Trophoblast cell (in vitro differentiated cells and primary cell): ENCODE measurements around the gene TRAF2.

Source experiments
- DNase-seq, 2 donors: peaks; one replicate each; pipeline ENCODE4 v3.0.0-alpha.2; 2016
- H2AFZ ChIP-seq: 2 replicates; pipeline ENCODE4 v1.6.1; 2013; ENCODE audit warnings: low read length, moderate library complexity, mild to moderate bottlenecking; ENCODE audit not compliant: insufficient read depth, poor library complexity
- H2AK5ac ChIP-seq: 2 replicates; pipeline ENCODE4 v1.6.1; 2013; ENCODE audit warnings: mild to moderate bottlenecking, low read length
- H2BK120ac ChIP-seq: 2 replicates; pipeline ENCODE4 v1.6.1; 2013; ENCODE audit warnings: low read length, mild to moderate bottlenecking, moderate library complexity; ENCODE audit not compliant: insufficient read depth, poor library complexity
- H2BK12ac ChIP-seq: 2 replicates; pipeline ENCODE4 v1.6.1; 2013; ENCODE audit warnings: mild to moderate bottlenecking, low read length, moderate library complexity
- H2BK5ac ChIP-seq: 2 replicates; pipeline ENCODE4 v1.6.1; 2013; ENCODE audit warnings: low read length, low read depth, moderate library complexity, mild to moderate bottlenecking; ENCODE audit not compliant: poor library complexity
- H3K14ac ChIP-seq: 2 replicates; pipeline ENCODE4 v1.6.1; 2013; ENCODE audit warnings: mild to moderate bottlenecking, low read length
- H3K18ac ChIP-seq: 2 replicates; pipeline ENCODE4 v1.6.1; 2013; ENCODE audit warnings: mild to moderate bottlenecking, low read length
- H3K23ac ChIP-seq: 2 replicates; pipeline ENCODE4 v1.6.1; 2013; ENCODE audit warnings: low read length
- H3K27ac ChIP-seq: 2 replicates; pipeline ENCODE4 v1.5.1; 2013; ENCODE audit warnings: low read depth, mild to moderate bottlenecking, inconsistent platforms, low read length, moderate library complexity
- H3K27me3 ChIP-seq: 2 replicates; pipeline ENCODE4 v1.6.1; 2013; ENCODE audit warnings: inconsistent platforms, mild to moderate bottlenecking, low read length, moderate library complexity; ENCODE audit not compliant: insufficient read depth
- H3K36me3 ChIP-seq, 2 experiments: 1 replicate in 1 of 2; 2 replicates in 1 of 2; pipeline ENCODE4 v1.6.1; 2013; ENCODE audit warnings: low read length in 2 of 2, mild to moderate bottlenecking in 2 of 2, moderate library complexity in 1 of 2; ENCODE audit not compliant: insufficient read depth in 2 of 2, control insufficient read depth in 1 of 2
- H3K4ac ChIP-seq: 2 replicates; pipeline ENCODE4 v1.6.1; 2013; ENCODE audit warnings: low read depth, mild to moderate bottlenecking, low read length, moderate library complexity
- H3K4me1 ChIP-seq, 2 experiments: 1 replicate in 1 of 2; 2 replicates in 1 of 2; pipeline ENCODE4 v1.6.1; 2013; ENCODE audit warnings: low read length in 2 of 2, mild to moderate bottlenecking in 2 of 2, moderate library complexity in 1 of 2; ENCODE audit not compliant: insufficient read depth in 2 of 2, control insufficient read depth in 1 of 2
- H3K4me2 ChIP-seq: 2 replicates; pipeline ENCODE4 v1.6.1; 2013; ENCODE audit warnings: inconsistent platforms, mild to moderate bottlenecking, low read length, moderate library complexity
- H3K4me3 ChIP-seq: 2 replicates; pipeline ENCODE4 v1.5.1; 2013; ENCODE audit warnings: mild to moderate bottlenecking, low read depth, low read length, inconsistent platforms
- H3K79me1 ChIP-seq: one replicate; pipeline ENCODE4 v1.6.1; 2013; ENCODE audit warnings: low read length
- H3K79me2 ChIP-seq: 2 replicates; pipeline ENCODE4 v1.6.1; 2013; ENCODE audit warnings: low read length, mild to moderate bottlenecking; ENCODE audit not compliant: control insufficient read depth, insufficient read depth, poor library complexity
- H3K9ac ChIP-seq: 2 replicates; pipeline ENCODE4 v1.6.1; 2013; ENCODE audit warnings: mild to moderate bottlenecking, low read length
- H3K9me3 ChIP-seq: 2 replicates; pipeline ENCODE4 v1.6.1; 2013; ENCODE audit warnings: low read depth, mild to moderate bottlenecking, control low read depth, inconsistent platforms, low read length; ENCODE audit not compliant: insufficient read depth
- H4K12ac ChIP-seq: 2 replicates; pipeline ENCODE4 v1.6.1; 2013; ENCODE audit warnings: low read depth, mild to moderate bottlenecking, low read length, moderate library complexity
- H4K8ac ChIP-seq: 2 replicates; pipeline ENCODE4 v1.6.1; 2013; ENCODE audit warnings: low read depth, mild to moderate bottlenecking, low read length, moderate library complexity
- H4K91ac ChIP-seq: one replicate; pipeline ENCODE4 v1.6.1; 2013; ENCODE audit warnings: low read depth, mild to moderate bottlenecking, low read length, moderate library complexity
- WGBS: extraction: QIAGEN DNeasy Blood & Tissue Kit; methylation state at CpG from one replicate; pipeline ENCODE4 v1.1.7; 2013; ENCODE audit warnings: missing lambda C conversion rate; ENCODE audit not compliant: insufficient read length, insufficient coverage; ENCODE audit errors: extremely low coverage; 5-methylcytosine and 5-hydroxymethylcytosine counted together

The TRAF2 gene

GRCh38 chr9:136856079-136856476, 30.2 kb upstream of the TRAF2 start:
- H3K4me3 ChIP-seq: no peak overlapping the region
- H3K27ac ChIP-seq: no peak overlapping the region
- peaks cover 5% of the 10 kb centered on the region for H3K9me3 ChIP-seq
- no peak overlapping the region for H4K8ac ChIP-seq
- WGBS: no CpG with 5 or more reads among the region's 15 CpGs
- no peaks in the 10 kb centered on the region for H3K79me2 ChIP-seq
- peaks cover 32 to 34% of the 10 kb centered on the region in 2 experiments for H3K36me3 ChIP-seq
- no peak overlapping the region for H4K12ac ChIP-seq
- no peaks in the 10 kb centered on the region for H3K79me1 ChIP-seq
- no peak overlapping the region for H2AK5ac ChIP-seq
- H3K23ac ChIP-seq: no peak overlapping the region
- no peak overlapping the region for H2BK12ac ChIP-seq
- H2BK120ac ChIP-seq: no peak overlapping the region
- no peak overlapping the region for H2BK5ac ChIP-seq
- H3K4me2 ChIP-seq: no peak overlapping the region
- H4K91ac ChIP-seq: no peak overlapping the region
- H3K4me1 ChIP-seq: peaks cover 3 to 8% of the 10 kb centered on the region in 2 experiments
- no peak overlapping the region for H2AFZ ChIP-seq
- no peak for DNase-seq
- no peak overlapping the region for H3K18ac ChIP-seq
- no peaks in the 10 kb centered on the region for H3K27me3 ChIP-seq
- H3K9ac ChIP-seq: no peak overlapping the region
- no peak overlapping the region for H3K14ac ChIP-seq
- H3K4ac ChIP-seq: no peak overlapping the region

GRCh38 chr9:136856541-136857141, 29.7 kb upstream of the TRAF2 start:
- no CpG with 5 or more reads among the region's 14 CpGs for WGBS
- H3K79me1 ChIP-seq: no peaks in the 10 kb centered on the region
- H3K23ac ChIP-seq: no peak overlapping the region
- no peak overlapping the region for H2BK5ac ChIP-seq
- H3K79me2 ChIP-seq: no peaks in the 10 kb centered on the region
- H2AFZ ChIP-seq: no peak overlapping the region
- H3K9me3 ChIP-seq: peaks cover 3% of the 10 kb centered on the region
- H2BK12ac ChIP-seq: no peak overlapping the region
- H3K4me3 ChIP-seq: no peak overlapping the region
- H2AK5ac ChIP-seq: no peak overlapping the region
- no peak overlapping the region for H3K14ac ChIP-seq
- H3K4ac ChIP-seq: no peak overlapping the region
- no peak overlapping the region for H3K27ac ChIP-seq
- H3K4me2 ChIP-seq: no peak overlapping the region
- H3K27me3 ChIP-seq: no peaks in the 10 kb centered on the region
- no peak overlapping the region for H2BK120ac ChIP-seq
- H3K9ac ChIP-seq: no peak overlapping the region
- H4K91ac ChIP-seq: no peak overlapping the region
- no peak overlapping the region for H4K12ac ChIP-seq
- DNase-seq: no peak
- no peak overlapping the region for H4K8ac ChIP-seq
- H3K18ac ChIP-seq: no peak overlapping the region
- H3K36me3 ChIP-seq: peaks cover 32 to 34% of the 10 kb centered on the region in 2 experiments
- H3K4me1 ChIP-seq: peaks cover 3 to 8% of the 10 kb centered on the region in 2 experiments

- Histone ChIP-seq H3K27ac (no peak overlapping the region), H3K14ac (no peak overlapping the region), H2AFZ (no peak overlapping the region), H3K4ac (no peak overlapping the region), H4K8ac (no peak overlapping the region), H3K79me2 (no peaks in the 10 kb centered on the region), H2AK5ac (no peak overlapping the region), H2BK120ac (no peak overlapping the region), H3K79me1 (no peaks in the 10 kb centered on the region), H3K4me3 (no peak overlapping the region), H3K36me3 (peaks cover 37% of the 10 kb centered on the region in 2 experiments), H4K91ac (no peak overlapping the region), H2BK5ac (no peak overlapping the region), H3K4me1 (peaks cover 3 to 8% of the 10 kb centered on the region in 2 experiments), H3K4me2 (no peak overlapping the region), H3K27me3 (no peaks in the 10 kb centered on the region), H2BK12ac (no peak overlapping the region), H3K23ac (no peak overlapping the region), H4K12ac (no peak overlapping the region), H3K18ac (no peak overlapping the region), H3K9ac (no peak overlapping the region), H3K9me3 (peaks cover 3% of the 10 kb centered on the region)
- no CpG with 5 or more reads among the region's 19 CpGs for WGBS
- DNase-seq: no peak
Measured at GRCh38 chr9:136857166-136857565, 29.1 kb upstream of the TRAF2 start.

GRCh38 chr9:136857581-136858412, 28.5 kb upstream of the TRAF2 start:
- H3K23ac ChIP-seq: no peak overlapping the region
- no peak overlapping the region for H4K8ac ChIP-seq
- H3K18ac ChIP-seq: no peak overlapping the region
- H3K4me3 ChIP-seq: no peak overlapping the region
- DNase-seq: no peak
- H3K27me3 ChIP-seq: no peaks in the 10 kb centered on the region
- H4K12ac ChIP-seq: no peak overlapping the region
- H3K27ac ChIP-seq: no peak overlapping the region
- no peak overlapping the region for H3K4ac ChIP-seq
- H3K79me2 ChIP-seq: no peaks in the 10 kb centered on the region
- no peak overlapping the region for H2BK120ac ChIP-seq
- H2BK12ac ChIP-seq: no peak overlapping the region
- no CpG with 5 or more reads among the region's 29 CpGs for WGBS
- no peak overlapping the region for H2AFZ ChIP-seq
- no peak overlapping the region for H2BK5ac ChIP-seq
- no peak overlapping the region for H3K4me2 ChIP-seq
- H3K36me3 ChIP-seq: peaks cover 43 to 44% of the 10 kb centered on the region in 2 experiments
- peaks cover 3% of the 10 kb centered on the region for H3K9me3 ChIP-seq
- H4K91ac ChIP-seq: no peak overlapping the region
- no peak overlapping the region for H3K14ac ChIP-seq
- peaks cover 3 to 8% of the 10 kb centered on the region in 2 experiments for H3K4me1 ChIP-seq
- no peak overlapping the region for H2AK5ac ChIP-seq
- no peaks in the 10 kb centered on the region for H3K79me1 ChIP-seq
- H3K9ac ChIP-seq: no peak overlapping the region
